Breast epithelium (tissue), 4 donors: Measurements from ENCODE around the gene LRP1. TPM values are rescaled to one million over a fixed set of nuclear protein-coding genes. Genes with fewer than 3 reads are reported as not detected.

Experiments
- DNase-seq, 2 donors: peaks; one replicate each; pipeline ENCODE4 v3.0.0-alpha.2; 2019; ENCODE audit warnings: low spot score in 2 of 2
- H3K27ac ChIP-seq, 2 donors: fragments of 200-600 bp; sonication (generic) in 1 of 2; one replicate each; pipeline ENCODE4 v1.5.1; 2016 to 2019; ENCODE audit warnings: mild to moderate bottlenecking in 1 of 2
- H3K27me3 ChIP-seq, 2 donors: fragments of 200-600 bp; sonication (generic) in 1 of 2; one replicate each; pipeline versions ENCODE4 v1.5.1 to v1.6.0; 2017 to 2019; ENCODE audit warnings: control low read depth in 1 of 2, mild to moderate bottlenecking in 1 of 2
- H3K36me3 ChIP-seq: fragments of 200-600 bp; one replicate; pipeline ENCODE4 v1.5.1; 2019
- H3K4me1 ChIP-seq, 2 donors: fragments of 200-600 bp; sonication (generic); one replicate each; pipeline ENCODE4 v1.5.1; 2016 to 2019; ENCODE audit warnings: control low read depth in 1 of 2
- H3K4me3 ChIP-seq, 3 donors: fragments of 200-600 bp; sonication (generic); 1 replicate in 2 of 3; 2 replicates in 1 of 3; pipeline ENCODE4 v1.5.1; 2016 to 2019; ENCODE audit warnings: mild to moderate bottlenecking in 3 of 3, moderate library complexity in 2 of 3
- H3K9me3 ChIP-seq, 2 donors: fragments of 200-600 bp; sonication (generic) in 1 of 2; one replicate each; pipeline ENCODE4 v1.5.1; 2016 to 2019; ENCODE audit warnings: control low read depth in 1 of 2
- CTCF ChIP-seq, 3 donors: fragments of 450-650 bp; IDR thresholded peaks; one replicate each; pipeline ENCODE4 v1.5.1; 2016 to 2017; ENCODE audit warnings: antibody characterized with exemption in 3 of 3, mild to moderate bottlenecking in 3 of 3, moderate library complexity in 3 of 3
- POLR2A ChIP-seq: fragments of 450-650 bp; IDR thresholded peaks from one replicate; pipeline ENCODE4 v1.6.1; 2016; ENCODE audit warnings: antibody characterized with exemption, mild to moderate bottlenecking, moderate library complexity
- POLR2AphosphoS5 ChIP-seq, 3 donors: sonication (generic); formaldehyde crosslinking; IDR thresholded peaks; one replicate each; pipeline ENCODE4 v1.6.1; 2017; ENCODE audit warnings: antibody characterized with exemption in 3 of 3
- intact Hi-C: fragments of 100-400 bp; cut with DNase I; formaldehyde crosslinking; loops from one replicate; pipeline ENCODE4 v1.15.1; 2023; ENCODE audit warnings: low total_unique reads
- total RNA-seq, 3 donors: library from RNA; depleted of rRNA; stranded (reverse); fragments of >200 nt; gene quantifications; one replicate each; pipeline ENCODE4 v1.1.0, GENCODE V29; 2016

Gene LRP1
- total RNA-seq, 3 donors from 2014 or later = 102 to 894 (median 240) TPM

GRCh38 chr12:57088354-57089270 lies 39.7 kb upstream of the LRP1 start, which contains the start of gene NAB2:
Gene NAB2 (plus strand): TSS chr12:57089114. CDS start chr12:57089272, 158 bp downstream.
- peak; percentile 92 to 97 (median 97) for TF ChIP-seq POLR2AphosphoS5 (IDR thresholded peaks at IDR 0.05)
- peak; percentile 46 for TF ChIP-seq POLR2A
- no peak for TF ChIP-seq CTCF (IDR thresholded peaks at IDR 0.05)
- H3K27ac ChIP-seq = peak within 1 kb of the TSS; percentile 99 to 100
- H3K9me3 ChIP-seq = no peaks in the 10 kb centered on the region
- H3K27me3 ChIP-seq = no peaks in the 10 kb centered on the region
- H3K4me1 ChIP-seq = peaks cover 13 to 24% of the 10 kb centered on the region in 2 donors
- H3K4me3 ChIP-seq = peak within 1 kb of the TSS; percentile 67 to 93 (median 86)
- intact Hi-C loops = loop anchor here (5.0 kb wide), 1 partner anchor 434 kb away; the partner anchor contains the start of genes DDIT3 and MBD6
- peak; percentile 93 to 97 for DNase-seq
- no peaks in the 10 kb centered on the region for H3K36me3 ChIP-seq

- H3K27me3 ChIP-seq = no peaks in the 10 kb centered on the region
- intact Hi-C loops = loop anchor here (5.0 kb wide), 1 partner anchor 433 kb away; the partner anchor contains the start of genes DDIT3 and MBD6
- H3K9me3 ChIP-seq = no peaks in the 10 kb centered on the region
- DNase-seq = peak in 1 of 2 donors; percentile 53
- no peaks in the 10 kb centered on the region for H3K36me3 ChIP-seq
- H3K27ac ChIP-seq = peak overlapping the region; percentile 99 to 100
- peaks cover 13 to 27% of the 10 kb centered on the region in 2 donors for H3K4me1 ChIP-seq
- peak overlapping the region; percentile 67 to 93 (median 86) for H3K4me3 ChIP-seq
- TF ChIP-seq CTCF (IDR thresholded peaks at IDR 0.05) (no peak), POLR2A (no peak), POLR2AphosphoS5 (IDR thresholded peaks at IDR 0.05) (no peak)
Measured at GRCh38 chr12:57089271-57090245, 38.7 kb upstream of the LRP1 start.

- Histone ChIP-seq H3K4me1 (peaks cover 13 to 25% of the 10 kb centered on the region in 2 donors), H3K36me3 (no peaks in the 10 kb centered on the region), H3K4me3 (peak overlapping the region; percentile 67 to 93 (median 86)), H3K9me3 (no peaks in the 10 kb centered on the region), H3K27ac (peak overlapping the region; percentile 99 to 100), H3K27me3 (no peaks in the 10 kb centered on the region)
- TF ChIP-seq CTCF (IDR thresholded peaks at IDR 0.05) (no peak), POLR2AphosphoS5 (IDR thresholded peaks at IDR 0.05) (no peak), POLR2A (no peak)
- DNase-seq = no peak
- intact Hi-C loops = no loop called here
Measured at GRCh38 chr12:57090490-57090889, 37.8 kb upstream of the LRP1 start.

- peaks cover 7 to 19% of the 10 kb centered on the region in 2 donors for H3K4me1 ChIP-seq
- intact Hi-C loops = no loop called here
- no peaks in the 10 kb centered on the region for H3K36me3 ChIP-seq
- TF ChIP-seq CTCF (IDR thresholded peaks at IDR 0.05) (no peak), POLR2A (no peak), POLR2AphosphoS5 (IDR thresholded peaks at IDR 0.05) (no peak)
- peak overlapping the region; percentile 84 to 100 for H3K27ac ChIP-seq
- no peaks in the 10 kb centered on the region for H3K27me3 ChIP-seq
- peak overlapping the region; percentile 67 to 93 (median 86) for H3K4me3 ChIP-seq
- H3K9me3 ChIP-seq = no peaks in the 10 kb centered on the region
- no peak for DNase-seq
Measured at GRCh38 chr12:57090924-57091637, 37.2 kb upstream of the LRP1 start.
